ENCODE data around the gene MOB1A.

DNA sequence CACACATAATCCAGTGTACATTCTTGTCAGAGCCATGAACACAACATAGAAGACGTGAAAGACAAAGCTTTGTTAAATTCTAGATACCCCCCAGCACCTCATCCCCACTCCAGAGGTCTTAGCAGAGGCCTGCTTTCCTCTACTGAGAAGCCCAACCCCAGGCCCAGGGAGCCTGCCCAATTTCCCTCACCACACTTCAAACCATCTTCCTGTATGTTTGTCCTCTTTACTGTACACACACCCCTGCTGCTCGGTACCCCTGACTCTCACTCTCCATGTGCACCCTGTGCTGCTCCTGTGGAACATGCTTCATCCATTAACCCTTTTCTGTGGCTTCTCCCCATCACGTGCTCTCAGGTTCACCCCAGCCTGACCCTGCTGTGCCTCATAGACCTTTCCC lies 68.1 kb downstream of the MOB1A start:
- TF ChIP-seq YY1 (IDR thresholded peaks at IDR 0.05; ENCODE audit: insufficient read depth, insufficient read length) (no peak), SUZ12 (IDR thresholded peaks at IDR 0.05; ENCODE audit: extremely low read depth, insufficient read depth, insufficient read length) (no peak), ZNF274 (IDR thresholded peaks at IDR 0.05; ENCODE audit: low read depth, low read length) (no peak)

All from NT2/D1 (cell line).